ENCODE data around the gene TNK1. TPM values are rescaled to one million over a fixed set of nuclear protein-coding genes. Genes with fewer than 3 reads are reported as not detected.

The TNK1 gene
- polyA plus RNA-seq, 1 of the 3 experiments (the other 2 are of a cell fraction) = 0.64 TPM

DNA sequence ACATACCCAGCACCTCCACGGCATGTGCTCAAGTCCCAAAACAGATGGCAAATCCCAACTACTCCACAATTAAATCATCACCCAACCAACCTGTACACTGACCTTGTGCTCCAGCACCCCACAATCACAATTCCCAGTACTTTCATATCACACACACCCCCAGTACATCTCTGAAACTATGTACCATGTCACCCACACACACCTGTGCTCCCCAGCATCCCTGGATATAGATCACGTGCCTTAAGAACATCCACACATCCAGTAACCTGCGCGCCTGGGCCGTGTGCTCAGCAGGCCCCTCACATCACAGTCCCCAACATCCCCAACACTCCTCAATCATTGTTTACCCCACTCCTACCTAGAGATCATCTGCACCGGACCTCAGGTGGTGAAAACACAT is 28.8 kb downstream of the TNK1 start:
- H3K4me2 ChIP-seq = no peak overlapping the region
- H3K79me2 ChIP-seq (ENCODE audit: insufficient read depth) = peaks cover 28% of the 10 kb centered on the region
- TF ChIP-seq, protein P1, sequence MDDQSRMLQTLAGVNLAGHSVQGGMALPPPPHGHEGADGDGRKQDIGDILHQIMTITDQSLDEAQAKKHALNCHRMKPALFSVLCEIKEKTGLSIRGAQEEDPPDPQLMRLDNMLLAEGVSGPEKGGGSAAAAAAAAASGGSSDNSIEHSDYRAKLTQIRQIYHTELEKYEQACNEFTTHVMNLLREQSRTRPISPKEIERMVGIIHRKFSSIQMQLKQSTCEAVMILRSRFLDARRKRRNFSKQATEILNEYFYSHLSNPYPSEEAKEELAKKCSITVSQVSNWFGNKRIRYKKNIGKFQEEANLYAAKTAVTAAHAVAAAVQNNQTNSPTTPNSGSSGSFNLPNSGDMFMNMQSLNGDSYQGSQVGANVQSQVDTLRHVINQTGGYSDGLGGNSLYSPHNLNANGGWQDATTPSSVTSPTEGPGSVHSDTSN (IDR thresholded peaks at IDR 0.05) = no peak
- TF ChIP-seq, protein P2, sequence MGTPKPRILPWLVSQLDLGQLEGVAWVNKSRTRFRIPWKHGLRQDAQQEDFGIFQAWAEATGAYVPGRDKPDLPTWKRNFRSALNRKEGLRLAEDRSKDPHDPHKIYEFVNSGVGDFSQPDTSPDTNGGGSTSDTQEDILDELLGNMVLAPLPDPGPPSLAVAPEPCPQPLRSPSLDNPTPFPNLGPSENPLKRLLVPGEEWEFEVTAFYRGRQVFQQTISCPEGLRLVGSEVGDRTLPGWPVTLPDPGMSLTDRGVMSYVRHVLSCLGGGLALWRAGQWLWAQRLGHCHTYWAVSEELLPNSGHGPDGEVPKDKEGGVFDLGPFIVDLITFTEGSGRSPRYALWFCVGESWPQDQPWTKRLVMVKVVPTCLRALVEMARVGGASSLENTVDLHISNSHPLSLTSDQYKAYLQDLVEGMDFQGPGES (IDR thresholded peaks at IDR 0.05; ENCODE audit: low read depth, low read length) = no peak
- TF ChIP-seq RXRA (IDR thresholded peaks at IDR 0.05; ENCODE audit: borderline replicate concordance, low read depth) (no peak), GABPA (IDR thresholded peaks at IDR 0.05; ENCODE audit: low read depth) (no peak), NFIC (IDR thresholded peaks at IDR 0.05; ENCODE audit: borderline replicate concordance) (no peak), MEF2A (IDR thresholded peaks at IDR 0.05; ENCODE audit: borderline replicate concordance, low read depth) (no peak), EZH2phosphoT487 (IDR thresholded peaks at IDR 0.05; ENCODE audit: borderline replicate concordance, low read depth) (no peak), TEAD4 (IDR thresholded peaks at IDR 0.05; ENCODE audit: borderline replicate concordance, insufficient read depth) (no peak)
- TF ChIP-seq, protein P3, sequence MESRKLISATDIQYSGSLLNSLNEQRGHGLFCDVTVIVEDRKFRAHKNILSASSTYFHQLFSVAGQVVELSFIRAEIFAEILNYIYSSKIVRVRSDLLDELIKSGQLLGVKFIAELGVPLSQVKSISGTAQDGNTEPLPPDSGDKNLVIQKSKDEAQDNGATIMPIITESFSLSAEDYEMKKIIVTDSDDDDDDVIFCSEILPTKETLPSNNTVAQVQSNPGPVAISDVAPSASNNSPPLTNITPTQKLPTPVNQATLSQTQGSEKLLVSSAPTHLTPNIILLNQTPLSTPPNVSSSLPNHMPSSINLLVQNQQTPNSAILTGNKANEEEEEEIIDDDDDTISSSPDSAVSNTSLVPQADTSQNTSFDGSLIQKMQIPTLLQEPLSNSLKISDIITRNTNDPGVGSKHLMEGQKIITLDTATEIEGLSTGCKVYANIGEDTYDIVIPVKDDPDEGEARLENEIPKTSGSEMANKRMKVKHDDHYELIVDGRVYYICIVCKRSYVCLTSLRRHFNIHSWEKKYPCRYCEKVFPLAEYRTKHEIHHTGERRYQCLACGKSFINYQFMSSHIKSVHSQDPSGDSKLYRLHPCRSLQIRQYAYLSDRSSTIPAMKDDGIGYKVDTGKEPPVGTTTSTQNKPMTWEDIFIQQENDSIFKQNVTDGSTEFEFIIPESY (IDR thresholded peaks at IDR 0.05; ENCODE audit: borderline replicate concordance, low read depth) = no peak
- TF ChIP-seq, protein P4, sequence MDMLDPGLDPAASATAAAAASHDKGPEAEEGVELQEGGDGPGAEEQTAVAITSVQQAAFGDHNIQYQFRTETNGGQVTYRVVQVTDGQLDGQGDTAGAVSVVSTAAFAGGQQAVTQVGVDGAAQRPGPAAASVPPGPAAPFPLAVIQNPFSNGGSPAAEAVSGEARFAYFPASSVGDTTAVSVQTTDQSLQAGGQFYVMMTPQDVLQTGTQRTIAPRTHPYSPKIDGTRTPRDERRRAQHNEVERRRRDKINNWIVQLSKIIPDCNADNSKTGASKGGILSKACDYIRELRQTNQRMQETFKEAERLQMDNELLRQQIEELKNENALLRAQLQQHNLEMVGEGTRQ (IDR thresholded peaks at IDR 0.05; ENCODE audit: borderline replicate concordance, low read depth, low read length) = no peak
- 94% methylated on average over 6 of the region's 6 CpGs for WGBS (ENCODE audit: low lambda C conversion rate)
- CTCF ChIA-PET = interaction anchor here (4.9 kb wide), 1 partner anchor 54 kb away, joined by 28 read pairs; the partner anchor contains the start of gene TMEM95
- no peak overlapping the region for H2AFZ ChIP-seq (ENCODE audit: low read depth)
- no peaks in the 10 kb centered on the region for H3K9me2 ChIP-seq
- peaks cover 0 to 15% of the 10 kb centered on the region in 2 experiments; a peak in 1 of 4 replicates for H3K4me1 ChIP-seq (ENCODE audit: control insufficient read depth in 1 of 2, insufficient read depth in 2 of 2, low read depth in 1 of 2, low read length in 1 of 2)
- DNase-seq = no peak
- H4K20me1 ChIP-seq (ENCODE audit: insufficient read depth) = peaks cover 11% of the 10 kb centered on the region; the same call in 1 of the 2 replicates
- H3K27ac ChIP-seq (ENCODE audit: low read depth in 2 of 2, low read length in 1 of 2) = no peak overlapping the region
- H3K4me3 ChIP-seq (ENCODE audit: low read depth in 2 of 2, low read length in 1 of 2) = no peak overlapping the region
- H3K36me3 ChIP-seq (replicated peaks in 1 of 2; ENCODE audit: control insufficient read depth in 1 of 2, insufficient read depth in 2 of 2, low read length in 1 of 2) = peaks cover 8 to 42% of the 10 kb centered on the region in 2 experiments
- H3F3A ChIP-seq (replicated peaks; ENCODE audit: insufficient read depth) = no peaks in the 10 kb centered on the region
- POLR2A ChIA-PET = no interaction called here
- no peaks in the 10 kb centered on the region for H3K27me3 ChIP-seq (ENCODE audit: insufficient read depth)
- no peaks in the 10 kb centered on the region for H3K9me3 ChIP-seq
- no peak overlapping the region for H3K9ac ChIP-seq
